ENCODE data around the gene DPH6.

Gene DPH6

DNA sequence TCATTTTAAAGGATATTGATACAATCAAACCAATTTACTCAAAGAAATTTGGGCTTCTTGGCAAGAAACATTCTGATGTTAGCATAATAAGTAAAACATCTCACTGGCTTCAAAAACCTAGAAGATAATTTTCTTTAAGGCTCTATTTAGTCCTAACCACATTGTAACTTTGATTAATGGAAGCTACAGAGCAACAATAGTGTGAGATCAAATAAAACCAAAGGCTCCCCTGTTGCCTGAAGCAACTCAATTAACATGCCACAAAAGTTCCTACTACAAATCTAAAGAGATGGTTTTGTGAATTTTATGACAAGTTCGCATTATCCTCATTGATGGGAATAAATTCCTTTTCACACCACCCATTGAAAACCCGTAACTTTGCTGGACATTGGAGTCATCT lies 5.9 kb downstream of the DPH6 start:
- no peak for DNase-seq

- DNase-seq: no peak
These were observed 10.5 kb downstream of the DPH6 start for GRCh38 chr15:35535365-35535916.

DNA sequence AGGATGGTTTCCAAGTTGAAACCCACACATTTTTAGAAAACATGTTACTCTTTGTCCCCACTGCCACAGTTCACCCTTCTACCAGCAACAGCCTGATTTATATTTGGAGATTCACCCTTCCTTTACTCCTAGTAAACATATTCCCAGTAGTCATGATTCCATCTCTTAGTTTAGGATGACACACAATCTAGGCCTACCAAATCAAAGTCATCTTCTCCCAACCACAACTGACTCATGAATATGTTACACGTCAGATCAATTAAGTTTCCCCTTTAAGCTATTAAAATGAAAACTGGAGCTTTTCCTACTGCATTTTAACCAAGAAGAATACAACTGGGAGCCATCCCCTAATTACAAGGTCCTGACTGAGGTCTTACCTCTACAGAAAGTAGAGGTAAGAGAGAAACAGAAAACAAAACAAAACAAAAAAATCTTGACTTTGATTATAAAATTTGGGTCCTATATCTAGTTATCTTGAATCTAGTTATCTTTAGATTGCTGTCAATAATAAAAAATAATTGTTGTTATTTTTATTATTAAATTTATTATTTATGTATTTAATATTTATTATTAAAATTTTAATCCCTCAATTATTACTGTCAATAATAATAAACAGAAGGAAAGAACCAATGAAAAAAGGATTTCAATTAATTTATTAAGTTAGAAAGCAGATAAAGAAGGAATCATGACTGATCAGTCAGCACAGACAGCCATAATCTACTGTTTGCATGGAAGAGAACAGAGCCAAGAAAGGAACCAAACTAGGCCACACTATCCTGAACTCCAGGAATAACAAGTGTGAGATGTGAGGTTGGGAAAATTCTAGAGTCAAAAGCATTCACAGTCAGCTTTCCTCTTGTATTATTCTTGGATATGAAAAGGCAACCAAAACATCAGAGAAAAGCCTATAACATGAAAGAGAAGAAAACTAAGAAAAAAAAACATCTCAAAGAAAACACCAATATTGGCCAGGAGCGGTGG lies 12.5 kb downstream of the DPH6 start:
- DNase-seq: no peak

- no peak for DNase-seq
These were observed 15.3 kb downstream of the DPH6 start for GRCh38 chr15:35530698-35531097.

DNA sequence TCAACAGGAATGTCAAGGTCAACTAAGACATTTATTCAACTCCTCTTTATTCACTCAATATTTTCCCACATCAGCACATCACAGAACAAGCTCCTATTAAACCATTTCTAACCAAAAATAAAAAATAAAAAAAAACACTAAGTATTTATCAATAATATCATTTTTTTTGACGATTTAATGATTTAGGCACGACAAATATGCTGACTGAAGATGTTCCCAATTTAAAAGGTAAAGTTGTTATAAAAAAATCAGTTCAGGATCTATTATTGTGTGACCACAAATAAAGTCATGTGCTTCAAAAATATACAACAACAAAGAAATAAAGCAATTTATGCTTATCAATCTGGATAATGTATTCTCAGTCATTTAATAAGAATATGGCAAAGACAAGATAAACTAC lies 16.2 kb downstream of the DPH6 start:
- DNase-seq: no peak

- DNase-seq: no peak
These were observed 23.9 kb downstream of the DPH6 start for GRCh38 chr15:35522061-35522460.

GRCh38 chr15:35519541-35520149 lies 26.3 kb downstream of the DPH6 start:
- peak; percentile 44 for DNase-seq

DNA sequence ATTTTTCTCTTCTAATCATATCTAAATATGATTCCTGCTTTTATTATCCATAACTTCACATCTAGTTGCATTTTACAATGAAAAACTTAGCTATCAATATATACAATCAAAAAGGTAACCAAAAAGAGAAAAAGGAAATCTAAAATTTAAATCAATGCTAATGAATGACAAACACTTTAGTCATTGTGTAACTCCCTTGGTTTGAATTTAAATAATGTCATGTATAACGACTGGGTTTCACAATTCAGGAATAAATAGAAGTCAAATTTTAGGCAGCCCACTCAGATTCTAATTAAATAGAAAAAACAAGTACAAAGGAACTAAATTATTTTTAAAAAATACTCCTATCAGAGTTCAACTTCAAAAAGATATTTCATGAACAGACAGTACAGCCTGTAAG lies 26.9 kb downstream of the DPH6 start:
- DNase-seq: no peak

DNA sequence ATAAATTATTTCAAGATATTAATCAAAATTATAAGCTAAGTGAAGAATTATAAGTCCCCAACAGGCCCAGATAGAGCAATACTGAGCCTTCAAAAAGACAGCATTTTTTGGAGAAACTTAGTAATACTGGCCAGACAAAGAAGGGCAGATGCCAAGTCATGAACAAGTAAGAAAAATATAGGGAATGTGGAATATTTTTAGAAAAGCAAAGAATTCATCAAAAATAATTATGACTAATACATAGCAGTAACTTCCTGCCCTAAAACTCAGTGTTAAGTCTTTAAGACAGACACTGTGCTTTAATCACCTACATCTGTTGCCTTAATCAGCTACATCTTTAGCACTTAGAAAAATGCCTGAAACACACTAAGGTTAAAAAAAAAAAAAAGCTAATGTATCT lies 31.2 kb downstream of the DPH6 start:
- no peak for DNase-seq

- DNase-seq: peak; percentile 68
These were observed 37.9 kb downstream of the DPH6 start for GRCh38 chr15:35507932-35508638.

DNA sequence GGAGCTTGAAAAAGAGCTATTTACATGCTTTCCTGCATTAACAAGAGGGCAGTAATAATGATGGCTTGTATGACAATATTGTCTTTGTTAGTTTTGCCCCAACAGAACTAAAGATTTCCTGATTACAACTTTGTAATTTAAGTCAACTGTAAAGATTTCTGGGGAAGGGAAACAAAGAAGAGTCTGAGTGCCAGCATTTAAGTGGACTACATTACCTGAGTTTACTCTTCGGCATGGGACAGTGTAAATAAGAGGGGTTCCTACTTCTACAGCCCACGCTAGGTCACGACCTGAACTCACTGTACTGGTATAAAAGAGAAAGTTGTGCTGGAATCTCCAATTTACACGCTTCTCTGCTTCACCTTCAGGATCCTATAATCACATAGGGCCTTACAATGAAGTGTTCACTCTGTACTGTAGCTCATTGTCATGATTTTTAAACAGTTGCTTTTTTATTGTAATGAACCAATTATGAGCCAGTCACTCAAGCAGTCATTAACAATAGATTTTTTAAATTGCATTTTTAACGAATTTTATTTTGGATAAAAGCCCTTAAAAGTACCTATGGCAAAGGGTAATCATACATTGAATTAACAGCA lies 39.6 kb downstream of the DPH6 start:
- no peak for DNase-seq

GRCh38 chr15:35505809-35506208 lies 40.2 kb downstream of the DPH6 start:
- DNase-seq: no peak

DNA sequence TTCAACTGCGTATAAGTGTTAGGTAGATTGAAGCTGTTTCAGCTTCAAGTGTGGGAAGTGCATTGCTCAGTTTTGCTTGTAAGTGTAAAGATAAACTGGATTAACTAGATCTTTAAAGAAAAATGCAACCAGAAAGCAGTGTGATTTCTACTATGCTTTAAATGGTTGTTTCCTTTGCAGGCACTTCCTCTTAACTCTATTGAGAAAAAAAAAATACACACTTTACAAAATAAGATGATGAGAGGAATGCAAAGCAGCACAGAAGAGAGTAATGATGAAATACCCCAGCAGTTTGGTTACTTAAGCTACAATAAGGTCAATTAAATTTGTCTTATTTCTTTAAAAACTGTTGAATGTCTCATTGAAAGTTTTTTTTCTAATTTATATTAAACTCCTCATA lies 40.8 kb downstream of the DPH6 start:
- no peak for DNase-seq

- DNase-seq: no peak
These were observed 46.2 kb downstream of the DPH6 start for GRCh38 chr15:35499723-35500122.

DNA sequence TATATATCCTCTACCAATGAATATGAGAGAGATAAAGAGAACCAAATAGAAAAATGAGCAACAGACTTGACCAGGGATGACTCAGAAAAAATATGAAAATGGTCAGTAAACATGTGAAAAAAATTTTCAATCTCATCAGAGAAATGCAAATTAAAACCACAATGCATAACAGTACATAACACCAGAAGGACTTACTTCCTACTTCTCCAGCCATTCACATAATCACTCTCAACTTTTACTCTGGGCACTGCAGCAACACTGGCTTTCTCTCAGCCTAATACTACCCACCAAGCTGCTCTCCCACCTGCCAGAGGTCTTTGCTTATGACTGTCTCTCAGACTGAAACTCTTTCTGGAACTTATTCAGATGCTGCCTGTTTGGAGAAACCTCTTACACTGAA lies 49.4 kb downstream of the DPH6 start:
- DNase-seq: peak; percentile 42

GRCh38 chr15:35495080-35495479 lies 50.9 kb downstream of the DPH6 start:
- no peak for DNase-seq

DNA sequence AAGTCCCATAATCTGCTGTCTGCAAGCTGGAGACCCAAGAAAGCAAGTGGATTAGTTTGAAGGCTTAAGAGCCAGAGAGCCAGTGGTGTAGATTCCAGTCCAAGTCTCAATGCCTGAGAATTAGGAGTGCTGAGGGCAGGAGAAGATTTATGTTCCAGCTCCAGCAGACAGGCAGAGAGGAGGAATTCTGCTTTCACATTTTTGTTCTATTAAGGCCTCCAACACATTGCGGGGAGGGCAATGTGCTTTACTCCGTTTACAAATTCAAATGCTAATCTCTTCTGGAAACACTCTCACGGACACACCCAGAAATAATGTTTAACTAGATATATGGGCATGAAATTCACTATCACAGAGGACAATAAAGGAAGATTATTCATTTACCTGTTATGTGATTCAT lies 54.0 kb downstream of the DPH6 start:
- DNase-seq: no peak

DNA sequence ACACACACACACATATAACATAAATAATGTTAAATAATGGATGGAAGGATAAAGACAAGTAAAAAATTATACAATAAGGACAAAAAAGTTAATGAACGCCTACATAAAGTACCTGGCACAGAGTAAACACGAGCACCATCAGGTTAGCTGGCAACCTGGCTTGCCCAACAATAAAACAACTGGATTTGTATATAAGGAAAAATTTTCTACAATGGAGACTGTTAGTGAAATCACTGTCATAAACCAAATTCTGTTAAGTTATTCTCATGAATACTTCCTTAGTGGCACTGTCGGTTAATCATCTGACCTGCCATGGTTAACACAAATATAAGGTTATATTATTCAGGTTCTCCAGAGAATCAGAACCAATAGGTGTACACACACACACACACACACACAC lies 54.8 kb downstream of the DPH6 start:
- DNase-seq: no peak

DNA sequence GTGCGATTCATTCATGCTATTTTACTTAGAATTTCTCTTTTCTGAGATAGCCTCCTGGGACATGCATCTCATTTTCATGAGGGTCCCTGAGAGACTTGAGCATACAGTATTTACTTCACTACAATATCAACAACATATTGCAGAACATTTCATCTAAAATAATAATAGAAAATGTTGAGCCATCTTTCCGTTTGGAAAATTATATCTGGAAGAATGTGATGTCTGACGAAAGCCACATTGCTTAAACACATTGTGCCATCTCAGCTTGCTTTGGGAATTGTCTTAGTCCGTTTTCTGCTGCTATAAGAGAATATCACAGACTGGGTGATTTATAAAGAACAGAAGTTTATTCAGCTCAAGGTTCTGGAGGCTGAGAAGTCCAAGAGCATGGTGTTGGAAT lies 55.5 kb downstream of the DPH6 start:
- no peak for DNase-seq

DNA sequence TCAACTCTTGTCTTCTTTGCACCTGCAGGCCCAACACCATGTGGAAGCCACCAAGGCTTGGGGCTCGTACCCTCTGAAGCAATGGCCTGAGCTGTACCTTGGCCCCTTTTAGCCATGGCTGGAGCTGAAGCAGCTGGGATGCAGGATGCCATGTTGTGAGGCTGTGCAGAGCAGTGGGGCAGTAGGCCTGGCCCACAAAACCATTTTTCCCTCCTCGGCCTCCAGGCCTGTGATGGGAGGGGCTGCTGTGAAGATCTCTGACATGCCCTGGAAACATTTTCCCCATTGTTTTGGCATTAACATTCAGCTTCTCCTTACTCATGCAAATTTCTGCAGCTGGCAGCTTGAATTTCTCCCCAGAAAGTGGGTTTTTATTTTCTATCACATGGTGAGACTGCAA lies 58.5 kb downstream of the DPH6 start:
- no peak for DNase-seq

DNA sequence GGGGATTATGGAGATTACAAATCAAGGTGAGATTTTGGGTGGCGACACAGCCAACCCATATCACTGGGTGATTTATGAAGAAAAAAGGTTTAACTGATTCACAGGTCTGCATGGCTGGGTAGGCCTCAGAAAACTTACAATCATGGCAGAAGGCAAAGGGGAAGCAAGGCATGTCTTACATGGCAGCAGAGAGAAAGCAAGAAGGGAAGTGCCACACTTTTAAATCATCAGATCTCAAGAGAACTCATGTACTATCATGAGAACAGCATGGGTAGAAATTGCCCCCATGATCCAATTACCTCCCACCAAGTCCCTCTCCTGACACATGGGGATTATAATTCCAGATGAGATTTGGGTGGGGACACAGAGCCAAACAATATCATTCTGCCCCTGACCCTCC lies 59.7 kb downstream of the DPH6 start:
- DNase-seq: no peak

DNA sequence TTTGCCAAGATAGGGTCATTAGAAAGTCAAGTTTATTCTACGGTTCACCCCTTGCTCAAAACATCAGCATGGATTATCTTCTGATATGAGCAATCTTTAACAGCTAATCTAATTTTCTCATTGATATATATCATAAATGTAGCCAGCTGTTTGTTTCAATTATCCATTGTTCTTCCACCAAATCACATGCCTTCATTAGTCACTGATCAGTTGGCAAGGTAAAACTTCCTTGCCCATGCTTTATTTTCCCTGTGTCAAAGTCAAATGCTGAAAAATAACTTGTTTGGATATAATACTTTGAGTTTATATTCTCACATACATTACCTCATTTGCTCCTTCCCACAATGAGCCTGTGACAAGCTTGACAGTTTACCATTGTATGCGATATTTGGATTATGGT lies 60.6 kb downstream of the DPH6 start:
- DNase-seq: no peak

All from NCI-H526 treated with DMSO at 0.1 percent for 48 hours (cell line).